ENCODE measurements around the gene STMN3.

DNA sequence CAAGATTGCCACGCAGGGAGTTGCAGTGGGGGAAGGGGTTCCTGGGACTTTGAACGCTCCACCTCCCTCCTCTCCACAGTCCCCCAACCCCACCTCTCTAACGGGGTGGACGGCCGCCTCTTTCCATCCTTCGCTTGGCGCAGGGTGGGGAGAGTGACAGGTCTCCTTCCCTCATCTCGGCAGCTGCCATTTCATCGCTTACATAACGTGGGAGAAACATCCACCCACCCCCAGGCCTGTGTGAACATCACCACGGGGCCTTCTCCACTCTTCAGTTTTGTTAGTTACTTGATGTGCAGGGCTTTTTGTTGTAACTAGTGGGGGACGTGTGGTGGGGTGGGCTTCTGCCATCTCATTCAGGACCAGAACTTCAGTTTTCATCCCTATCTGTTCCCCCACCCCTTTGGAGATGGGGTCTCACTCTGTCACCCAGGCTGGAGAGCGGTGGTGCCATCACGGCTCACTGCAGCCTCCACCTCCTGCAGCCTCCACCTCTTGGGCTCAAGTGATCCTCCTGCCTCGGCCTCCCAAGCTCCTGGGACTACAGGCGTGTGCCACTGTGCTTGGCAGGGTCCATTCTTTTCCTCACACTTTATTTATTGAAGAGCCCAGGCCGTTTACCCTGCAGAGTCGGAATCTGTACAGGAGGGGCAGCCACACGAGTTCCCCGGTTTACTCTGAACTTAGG lies 22.6 kb upstream of the STMN3 start:
- TF ChIP-seq ZNF768 (tag by site-specific recombination; IDR thresholded peaks at IDR 0.05) = no peak
- TF ChIP-seq ZNF585B (tag by site-specific recombination; IDR thresholded peaks at IDR 0.05) = no peak
- TF ChIP-seq, protein P1, sequence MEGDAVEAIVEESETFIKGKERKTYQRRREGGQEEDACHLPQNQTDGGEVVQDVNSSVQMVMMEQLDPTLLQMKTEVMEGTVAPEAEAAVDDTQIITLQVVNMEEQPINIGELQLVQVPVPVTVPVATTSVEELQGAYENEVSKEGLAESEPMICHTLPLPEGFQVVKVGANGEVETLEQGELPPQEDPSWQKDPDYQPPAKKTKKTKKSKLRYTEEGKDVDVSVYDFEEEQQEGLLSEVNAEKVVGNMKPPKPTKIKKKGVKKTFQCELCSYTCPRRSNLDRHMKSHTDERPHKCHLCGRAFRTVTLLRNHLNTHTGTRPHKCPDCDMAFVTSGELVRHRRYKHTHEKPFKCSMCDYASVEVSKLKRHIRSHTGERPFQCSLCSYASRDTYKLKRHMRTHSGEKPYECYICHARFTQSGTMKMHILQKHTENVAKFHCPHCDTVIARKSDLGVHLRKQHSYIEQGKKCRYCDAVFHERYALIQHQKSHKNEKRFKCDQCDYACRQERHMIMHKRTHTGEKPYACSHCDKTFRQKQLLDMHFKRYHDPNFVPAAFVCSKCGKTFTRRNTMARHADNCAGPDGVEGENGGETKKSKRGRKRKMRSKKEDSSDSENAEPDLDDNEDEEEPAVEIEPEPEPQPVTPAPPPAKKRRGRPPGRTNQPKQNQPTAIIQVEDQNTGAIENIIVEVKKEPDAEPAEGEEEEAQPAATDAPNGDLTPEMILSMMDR (tag by site-specific recombination; IDR thresholded peaks at IDR 0.05) = no peak
- TF ChIP-seq TRIM28 (IDR thresholded peaks at IDR 0.05; ENCODE audit: borderline replicate concordance, low read length) = no peak
- TF ChIP-seq ZFP3 (tag by site-specific recombination; IDR thresholded peaks at IDR 0.05; ENCODE audit: low read depth) = no peak
- no peak for TF ChIP-seq ZBTB17 (tag by site-specific recombination; IDR thresholded peaks at IDR 0.05)
- no peak for TF ChIP-seq ZNF654 (tag by site-specific recombination; IDR thresholded peaks at IDR 0.05; ENCODE audit: low read depth)
- no peak for TF ChIP-seq ZNF510 (tag by site-specific recombination; IDR thresholded peaks at IDR 0.05; ENCODE audit: insufficient replicate concordance)
- TF ChIP-seq REPIN1 (tag by site-specific recombination; IDR thresholded peaks at IDR 0.05; ENCODE audit: low read depth) = no peak
- TF ChIP-seq, protein P2, sequence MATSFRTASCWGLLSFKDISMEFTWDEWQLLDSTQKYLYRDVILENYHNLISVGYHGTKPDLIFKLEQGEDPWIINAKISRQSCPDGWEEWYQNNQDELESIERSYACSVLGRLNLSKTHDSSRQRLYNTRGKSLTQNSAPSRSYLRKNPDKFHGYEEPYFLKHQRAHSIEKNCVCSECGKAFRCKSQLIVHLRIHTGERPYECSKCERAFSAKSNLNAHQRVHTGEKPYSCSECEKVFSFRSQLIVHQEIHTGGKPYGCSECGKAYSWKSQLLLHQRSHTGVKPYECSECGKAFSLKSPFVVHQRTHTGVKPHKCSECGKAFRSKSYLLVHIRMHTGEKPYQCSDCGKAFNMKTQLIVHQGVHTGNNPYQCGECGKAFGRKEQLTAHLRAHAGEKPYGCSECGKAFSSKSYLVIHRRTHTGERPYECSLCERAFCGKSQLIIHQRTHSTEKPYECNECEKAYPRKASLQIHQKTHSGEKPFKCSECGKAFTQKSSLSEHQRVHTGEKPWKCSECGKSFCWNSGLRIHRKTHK (tag by site-specific recombination; IDR thresholded peaks at IDR 0.05) = no peak
- TF ChIP-seq ZNF174 (tag by site-specific recombination; IDR thresholded peaks at IDR 0.05) = no peak
- no peak for TF ChIP-seq KLF10 (tag by site-specific recombination; IDR thresholded peaks at IDR 0.05)
- TF ChIP-seq, protein P3, sequence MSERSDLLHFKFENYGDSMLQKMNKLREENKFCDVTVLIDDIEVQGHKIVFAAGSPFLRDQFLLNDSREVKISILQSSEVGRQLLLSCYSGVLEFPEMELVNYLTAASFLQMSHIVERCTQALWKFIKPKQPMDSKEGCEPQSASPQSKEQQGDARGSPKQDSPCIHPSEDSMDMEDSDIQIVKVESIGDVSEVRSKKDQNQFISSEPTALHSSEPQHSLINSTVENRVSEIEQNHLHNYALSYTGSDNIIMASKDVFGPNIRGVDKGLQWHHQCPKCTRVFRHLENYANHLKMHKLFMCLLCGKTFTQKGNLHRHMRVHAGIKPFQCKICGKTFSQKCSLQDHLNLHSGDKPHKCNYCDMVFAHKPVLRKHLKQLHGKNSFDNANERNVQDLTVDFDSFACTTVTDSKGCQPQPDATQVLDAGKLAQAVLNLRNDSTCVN (tag by site-specific recombination; optimal IDR thresholded peaks at IDR 0.05) = no peak

Data from HEK293 (cell line).